Common myeloid progenitor, CD34-positive (primary cell): ENCODE results near the gene CCDC136.

Experiments used
- CTCF ChIA-PET: fragments of 350-600 bp; sonication (Branson Sonifier 250); formaldehyde crosslinking; loops from one replicate; lab custom pipeline; 2021; ENCODE audit warnings: antibody characterized with exemption; lab: Charles Lee
- POLR2A ChIA-PET: fragments of 350-600 bp; sonication (Branson Sonifier 250); formaldehyde crosslinking; loops from one replicate; lab custom pipeline; 2021; ENCODE audit warnings: antibody characterized with exemption; lab: Charles Lee
- DNase-seq, 3 donors: peaks; one replicate each; pipeline versions ENCODE4 v3.0.0 to v3.0.0-alpha.2; 2013
- H3K27ac ChIP-seq, 2 experiments: 1 replicate in 1 of 2; 2 replicates in 1 of 2; pipeline ENCODE4 v1.7.0; 2013; ENCODE audit warnings: inconsistent platforms in 2 of 2, low read length in 2 of 2, mild to moderate bottlenecking in 2 of 2, low read depth in 1 of 2, moderate library complexity in 1 of 2; ENCODE audit not compliant: severe bottlenecking in 2 of 2, insufficient read depth in 1 of 2, poor library complexity in 1 of 2
- H3K27me3 ChIP-seq, 5 experiments: replicated peaks in 2 of 5; 1 replicate in 3 of 5; 2 replicates in 2 of 5; pipeline versions ENCODE4 v1.6.1 to v1.7.0; 2013; ENCODE audit warnings: low read length in 4 of 5, mild to moderate bottlenecking in 2 of 5, moderate library complexity in 2 of 5, inconsistent platforms in 1 of 5; ENCODE audit not compliant: insufficient read depth in 5 of 5, control insufficient read depth in 4 of 5
- H3K36me3 ChIP-seq, 4 experiments: 1 replicate in 2 of 4; 2 replicates in 2 of 4; pipeline versions ENCODE4 v1.6.1 to v1.7.0; 2013; ENCODE audit warnings: low read length in 3 of 4, control low read depth in 1 of 4, mild to moderate bottlenecking in 1 of 4; ENCODE audit not compliant: control insufficient read depth in 4 of 4, insufficient read depth in 4 of 4
- H3K4me1 ChIP-seq, 4 experiments: 1 replicate in 3 of 4; 2 replicates in 1 of 4; pipeline versions ENCODE4 v1.6.1 to v1.7.1; 2013; ENCODE audit warnings: low read length in 3 of 4, mild to moderate bottlenecking in 3 of 4, control low read depth in 1 of 4, inconsistent platforms in 1 of 4, moderate library complexity in 1 of 4; ENCODE audit not compliant: control insufficient read depth in 4 of 4, insufficient read depth in 4 of 4; ENCODE audit errors: control extremely low read depth in 1 of 4
- H3K4me3 ChIP-seq, 7 experiments: 1 replicate in 4 of 7; 2 replicates in 3 of 7; pipeline versions ENCODE4 v1.5.1 to v1.7.0; 2013; ENCODE audit warnings: mild to moderate bottlenecking in 7 of 7, low read length in 6 of 7, moderate library complexity in 6 of 7, inconsistent platforms in 2 of 7, low read depth in 2 of 7, control low read depth in 1 of 7; ENCODE audit not compliant: insufficient read depth in 4 of 7, control insufficient read depth in 1 of 7; ENCODE audit errors: extremely low read depth in 1 of 7
- H3K9me3 ChIP-seq, 5 experiments: 1 replicate in 4 of 5; 2 replicates in 1 of 5; pipeline versions ENCODE4 v1.6.1 to v1.7.1; 2013; ENCODE audit warnings: low read length in 4 of 5, mild to moderate bottlenecking in 2 of 5, inconsistent platforms in 1 of 5, low read depth in 1 of 5, moderate library complexity in 1 of 5; ENCODE audit not compliant: control insufficient read depth in 4 of 5, insufficient read depth in 2 of 5; ENCODE audit errors: control extremely low read depth in 1 of 5
- WGBS: methylation state at CpG from one replicate; pipeline ENCODE4 v1.1.5; 2013; ENCODE audit not compliant: insufficient coverage; 5-methylcytosine and 5-hydroxymethylcytosine counted together

The CCDC136 gene

DNA sequence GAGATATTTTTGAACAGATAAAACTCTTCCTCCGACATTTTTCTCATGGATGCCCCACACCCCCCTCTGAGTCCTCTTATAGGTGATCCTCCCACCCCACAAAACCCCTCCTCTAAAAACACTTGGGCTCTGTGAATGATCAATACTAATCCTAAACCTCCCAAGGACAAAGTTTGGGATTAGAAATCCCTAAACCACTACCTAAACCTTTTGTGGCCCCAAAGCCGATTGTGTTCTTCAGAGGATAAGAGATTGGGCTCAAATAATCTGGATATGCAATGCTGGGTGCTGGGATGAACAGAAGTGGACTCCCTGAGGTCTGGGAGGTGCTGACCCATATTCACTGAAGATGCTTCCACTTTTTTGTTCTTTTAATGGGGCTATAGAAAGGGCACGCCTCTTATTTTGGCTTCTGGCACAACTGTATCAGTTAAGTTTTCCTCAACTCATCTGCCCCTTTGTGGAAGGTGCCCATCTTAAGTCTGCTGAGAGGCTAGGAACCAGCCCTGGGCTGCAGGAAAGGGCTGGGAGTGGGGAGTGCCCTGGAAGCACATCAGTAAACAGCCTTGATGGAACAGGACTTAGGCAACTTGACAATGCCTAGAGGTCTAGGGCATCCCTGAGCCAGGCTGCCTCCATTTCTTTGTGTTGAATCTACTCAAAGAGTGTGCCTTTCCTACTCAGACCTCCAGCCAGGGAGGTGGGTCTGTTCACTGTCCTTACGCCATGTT lies 15.9 kb upstream of the CCDC136 start, which contains the start of gene OPN1SW:
Gene OPN1SW, minus strand, starts transcription at position 51 of the 731 bp plus-strand sequence. Its CDS starts 13 bp downstream, at position 38.
- Histone ChIP-seq H3K27ac (no peak within 1 kb of the TSS), H3K4me3 (no peak within 1 kb of the TSS), H3K4me1 (no peaks in the 10 kb centered on the region), H3K27me3 (no peaks in the 10 kb centered on the region), H3K36me3 (peaks cover 2 to 21% (median 8%) of the 10 kb centered on the region in 4 experiments), H3K9me3 (peaks cover 0 to 9% (median 0%) of the 10 kb centered on the region in 5 experiments)
- 100% methylated on average over 2 of the region's 4 CpGs for WGBS
- CTCF ChIA-PET: no interaction called here
- no peak for DNase-seq
- POLR2A ChIA-PET: no interaction called here

DNA sequence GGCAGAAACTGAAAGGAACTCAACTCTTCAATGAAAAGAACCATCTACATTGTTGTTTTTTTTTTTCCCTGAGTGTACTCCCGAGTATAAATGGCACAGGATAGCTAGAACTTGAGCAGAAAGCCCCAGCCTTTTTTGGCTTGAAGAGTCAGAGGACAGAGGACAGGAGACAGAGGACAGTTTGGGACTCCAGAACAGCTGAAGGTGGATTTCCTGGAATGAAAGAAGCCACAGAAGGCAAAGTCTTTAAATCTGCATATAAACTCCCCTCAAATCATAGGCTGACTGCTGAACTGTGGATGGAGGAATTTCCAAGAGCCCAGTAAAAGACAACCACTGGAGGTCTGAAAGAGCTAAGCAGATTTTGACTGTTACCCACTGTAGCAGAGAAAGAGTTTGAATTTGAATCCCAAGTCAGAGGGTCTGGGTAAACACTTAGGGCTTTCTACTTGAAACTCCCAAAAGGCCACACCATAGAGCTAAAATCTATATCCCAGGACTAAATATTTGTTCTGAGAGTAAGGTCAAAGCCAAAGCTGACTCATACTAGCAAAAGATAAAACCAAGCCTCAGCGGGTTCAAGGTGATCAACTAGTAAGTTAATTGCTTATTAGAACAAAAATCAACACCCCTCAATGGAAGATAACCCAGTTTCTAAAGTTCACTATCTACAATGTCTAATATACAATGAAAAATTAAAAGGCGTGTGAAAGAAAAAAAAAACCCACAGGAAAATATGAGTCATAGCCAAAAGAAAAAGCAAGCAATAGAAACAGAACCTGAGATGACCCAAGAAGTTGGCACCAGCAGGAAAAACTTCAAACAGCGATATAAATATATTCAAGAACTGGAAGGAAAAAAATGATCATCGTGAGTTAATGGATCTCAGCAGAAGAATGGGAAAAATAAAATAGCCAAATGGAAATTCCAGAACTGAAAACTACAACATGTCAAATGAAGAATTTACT lies 14.3 kb upstream of the CCDC136 start:
- Histone ChIP-seq H3K27ac (no peak overlapping the region), H3K9me3 (peaks cover 0 to 9% (median 0%) of the 10 kb centered on the region in 5 experiments), H3K4me1 (no peaks in the 10 kb centered on the region), H3K4me3 (no peak overlapping the region), H3K27me3 (no peaks in the 10 kb centered on the region), H3K36me3 (peaks cover 0 to 10% (median 5%) of the 10 kb centered on the region in 4 experiments)
- 80% methylated on average over 1 of the region's 5 CpGs for WGBS
- CTCF ChIA-PET: interaction anchor here (1.1 kb wide), 1 partner anchor 10 kb away, joined by 3 read pairs; no protein-coding TSS in a partner anchor
- peak in 2 of 3 donors; percentile 47 to 51 for DNase-seq
- POLR2A ChIA-PET: no interaction called here

DNA sequence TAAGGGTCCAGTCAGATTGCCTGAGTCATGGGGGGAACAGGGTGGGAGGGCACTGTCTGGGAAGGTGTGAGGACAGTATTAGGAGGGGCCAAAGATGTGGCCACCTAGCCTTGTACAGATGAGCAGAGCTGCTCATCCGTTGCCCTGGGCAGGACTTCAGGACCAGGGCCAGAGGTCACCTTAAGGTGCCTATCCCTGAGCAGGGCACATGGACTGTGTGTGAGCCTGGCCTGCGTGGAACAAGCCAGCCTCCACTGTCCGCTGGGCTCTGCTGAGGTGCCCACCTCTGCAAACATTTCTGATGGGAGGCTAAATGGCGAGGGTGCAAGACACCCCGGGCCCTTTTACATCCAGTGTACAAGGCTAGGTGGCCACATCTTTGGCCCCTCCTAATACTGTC lies 12.8 kb upstream of the CCDC136 start:
- no peaks in the 10 kb centered on the region for H3K27me3 ChIP-seq
- no peak overlapping the region for H3K27ac ChIP-seq
- no peak for DNase-seq
- no peaks in the 10 kb centered on the region for H3K36me3 ChIP-seq
- ChIA-PET CTCF (interaction anchor here (0.6 kb wide), 1 partner anchor 85 kb away, joined by 4 read pairs; no protein-coding TSS in a partner anchor), POLR2A (no interaction called here)
- no peak overlapping the region for H3K4me3 ChIP-seq
- peaks cover 0 to 9% (median 0%) of the 10 kb centered on the region in 5 experiments for H3K9me3 ChIP-seq
- WGBS: 98% methylated on average over 5 of the region's 5 CpGs
- no peaks in the 10 kb centered on the region for H3K4me1 ChIP-seq

DNA sequence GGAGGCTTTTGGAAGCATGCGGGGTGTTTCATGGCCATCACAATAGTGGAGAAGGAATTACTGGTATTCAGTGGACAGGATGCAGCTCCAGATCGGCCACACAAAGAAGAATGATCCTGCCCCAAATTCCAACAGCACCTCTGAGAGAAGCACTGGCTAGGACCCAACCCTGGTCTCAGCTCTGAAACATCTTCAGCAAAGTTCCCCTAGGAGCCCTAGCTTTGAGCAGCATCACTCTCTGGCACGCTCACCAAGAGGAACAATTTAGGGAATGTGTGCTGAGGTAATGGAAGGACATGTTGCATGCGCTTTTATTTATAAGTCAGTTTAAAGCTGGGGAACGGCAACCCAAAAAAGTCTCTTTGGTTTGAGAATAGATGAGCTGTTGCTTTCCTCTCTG lies 10.6 kb upstream of the CCDC136 start:
- DNase-seq: no peak
- H3K4me1 ChIP-seq: peaks cover 0 to 2% (median 0%) of the 10 kb centered on the region in 4 experiments
- WGBS: 100% methylated on average over 5 of the region's 5 CpGs
- H3K9me3 ChIP-seq: peaks cover 0 to 9% (median 0%) of the 10 kb centered on the region in 5 experiments
- H3K36me3 ChIP-seq: no peaks in the 10 kb centered on the region
- H3K27me3 ChIP-seq: no peaks in the 10 kb centered on the region
- no peak overlapping the region for H3K4me3 ChIP-seq
- CTCF ChIA-PET: interaction anchor here (0.6 to 1.2 kb wide), 2 partner anchors 10 to 28 kb away, joined by 3 read pairs; no protein-coding TSS in a partner anchor
- POLR2A ChIA-PET: no interaction called here
- H3K27ac ChIP-seq: no peak overlapping the region

DNA sequence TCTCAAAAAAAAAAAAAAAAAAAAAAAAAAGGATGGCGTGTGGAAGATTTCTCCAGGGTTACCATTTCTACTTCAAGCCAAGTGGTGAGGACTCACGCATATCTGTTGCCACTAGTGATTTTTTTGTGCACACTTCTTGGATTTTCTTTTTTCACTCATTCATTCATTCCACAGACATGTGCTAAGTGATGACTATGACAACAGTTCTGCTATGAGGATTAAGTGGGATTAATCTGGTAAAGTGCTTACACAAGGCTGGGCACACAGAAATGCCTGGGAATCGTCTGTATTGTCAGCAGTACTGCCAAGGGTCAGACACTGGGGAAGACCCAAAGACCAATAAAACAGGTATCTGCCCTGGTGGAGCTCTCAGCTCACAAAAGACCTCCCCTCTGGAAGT lies 9.9 kb upstream of the CCDC136 start:
- H3K27me3 ChIP-seq: no peaks in the 10 kb centered on the region
- peaks cover 0 to 2% (median 0%) of the 10 kb centered on the region in 4 experiments for H3K4me1 ChIP-seq
- H3K27ac ChIP-seq: no peak overlapping the region
- ChIA-PET CTCF (interaction anchor here (0.6 to 1.2 kb wide), 2 partner anchors 11 to 28 kb away, joined by 3 read pairs; no protein-coding TSS in a partner anchor), POLR2A (no interaction called here)
- no peak for DNase-seq
- no peak overlapping the region for H3K4me3 ChIP-seq
- H3K9me3 ChIP-seq: peaks cover 0 to 9% (median 0%) of the 10 kb centered on the region in 5 experiments
- WGBS: 100% methylated on average over 1 of the region's 3 CpGs
- no peaks in the 10 kb centered on the region for H3K36me3 ChIP-seq

DNA sequence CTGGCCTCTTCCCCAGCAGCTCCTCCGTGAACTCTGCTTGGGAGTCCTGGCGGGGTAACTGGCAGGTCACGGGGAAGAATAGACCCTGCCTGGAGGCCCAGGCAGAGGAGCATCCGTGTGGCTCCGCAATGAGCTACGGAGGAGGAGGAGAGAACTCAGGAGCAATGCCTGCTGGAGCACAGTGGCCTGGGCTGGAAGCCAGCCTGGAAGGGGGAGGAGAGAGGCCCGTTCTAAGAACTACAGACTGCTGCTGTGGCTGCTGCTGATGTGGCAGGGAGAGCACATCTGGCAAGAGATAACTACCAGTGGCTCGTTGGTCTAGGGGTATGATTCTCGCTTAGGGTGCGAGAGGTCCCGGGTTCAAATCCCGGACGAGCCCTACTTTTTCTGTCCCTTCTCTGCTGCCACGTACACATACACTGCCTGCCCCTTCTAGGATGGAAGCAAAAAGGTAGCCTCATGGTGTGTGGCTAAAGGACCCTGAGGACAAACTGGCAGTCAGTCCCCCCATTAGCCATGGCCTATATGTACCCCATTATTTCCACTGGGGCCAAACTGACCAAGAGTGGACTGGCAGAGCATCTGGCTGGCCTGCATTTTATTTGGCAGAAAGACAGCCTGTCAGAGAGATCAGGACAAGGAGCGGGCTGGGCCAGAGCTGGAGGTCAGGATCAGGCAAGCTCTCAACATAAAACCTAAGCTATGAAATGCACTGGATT lies 8.5 kb upstream of the CCDC136 start:
- Histone ChIP-seq H3K27me3 (no peaks in the 10 kb centered on the region), H3K27ac (no peak overlapping the region), H3K4me3 (no peak overlapping the region), H3K4me1 (peaks cover 0 to 2% (median 0%) of the 10 kb centered on the region in 4 experiments), H3K9me3 (no peaks in the 10 kb centered on the region), H3K36me3 (no peaks in the 10 kb centered on the region)
- DNase-seq: no peak
- 88% methylated on average over 9 of the region's 15 CpGs for WGBS
- POLR2A ChIA-PET: no interaction called here
- CTCF ChIA-PET: interaction anchor here (0.6 kb wide), 1 partner anchor 110 kb away, joined by 3 read pairs; no protein-coding TSS in a partner anchor
